ENCODE measurements around the gene ARHGAP42. TPM values are rescaled to one million over a fixed set of nuclear protein-coding genes. Genes with fewer than 3 reads are reported as not detected.
A peak's percentile ranks its signal among the peaks of the same experiment; 100 is the strongest.

Gene ARHGAP42
- total and polyA plus RNA-seq, 4 donors = 15.6 to 37.7 (median 30.5) TPM

DNA sequence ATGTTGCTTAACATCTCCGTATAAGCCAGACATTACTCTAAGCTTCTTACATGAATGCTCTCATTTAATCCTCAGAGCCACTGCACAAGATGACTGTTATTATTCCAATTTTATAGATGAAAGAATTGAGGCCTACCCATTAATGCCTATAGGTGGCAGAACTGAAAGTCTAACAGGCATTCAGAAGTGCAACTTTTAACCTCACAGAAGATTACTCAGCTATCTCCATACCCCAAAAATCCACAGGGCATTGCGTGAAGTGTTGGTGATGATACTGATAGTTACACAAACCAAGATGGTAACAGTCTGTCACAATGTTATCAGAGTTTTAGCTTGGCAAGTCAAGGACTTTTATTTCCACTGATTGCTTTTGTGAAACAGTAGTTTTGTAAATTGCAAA, 130.5 kb downstream of the ARHGAP42 start:
- no peak for DNase-seq (ENCODE audit: low read depth in 4 of 6, low spot score in 6 of 6)
- Histone ChIP-seq H3K4me3 (ENCODE audit: low read depth, low read length) (no peak overlapping the region), H3K4me1 (ENCODE audit: control insufficient read depth, insufficient read depth, low read length) (no peaks in the 10 kb centered on the region), H3K36me3 (ENCODE audit: control insufficient read depth, insufficient read depth, low read length) (no peaks in the 10 kb centered on the region), H3K27me3 (ENCODE audit: control insufficient read depth, insufficient read depth, low read length) (no peaks in the 10 kb centered on the region), H3K27ac (ENCODE audit: low read depth, low read length) (no peak overlapping the region), H3K9me3 (ENCODE audit: control insufficient read depth, insufficient read depth, low read length) (no peaks in the 10 kb centered on the region)
- no CpG with 5 or more reads among the region's 2 CpGs for WGBS (ENCODE audit: insufficient coverage)

GRCh38 chr11:100820621-100821020, 133.5 kb downstream of the ARHGAP42 start:
- no peaks in the 10 kb centered on the region for H3K27me3 ChIP-seq (ENCODE audit: control insufficient read depth, insufficient read depth, low read length)
- no peaks in the 10 kb centered on the region for H3K36me3 ChIP-seq (ENCODE audit: control insufficient read depth, insufficient read depth, low read length)
- H3K4me1 ChIP-seq (ENCODE audit: control insufficient read depth, insufficient read depth, low read length) = no peaks in the 10 kb centered on the region
- H3K9me3 ChIP-seq (ENCODE audit: control insufficient read depth, insufficient read depth, low read length) = no peaks in the 10 kb centered on the region
- no CpG with 5 or more reads among the region's 4 CpGs for WGBS (ENCODE audit: insufficient coverage)
- no peak for DNase-seq (ENCODE audit: low read depth in 4 of 6, low spot score in 6 of 6)
- H3K27ac ChIP-seq (ENCODE audit: low read depth, low read length) = no peak overlapping the region
- no peak overlapping the region for H3K4me3 ChIP-seq (ENCODE audit: low read depth, low read length)

GRCh38 chr11:100821198-100821597, 134.1 kb downstream of the ARHGAP42 start:
- peak in 2 of 6 donors; percentile 27 to 41 for DNase-seq (ENCODE audit: low read depth in 4 of 6, low spot score in 6 of 6)
- no peaks in the 10 kb centered on the region for H3K36me3 ChIP-seq (ENCODE audit: control insufficient read depth, insufficient read depth, low read length)
- no peaks in the 10 kb centered on the region for H3K9me3 ChIP-seq (ENCODE audit: control insufficient read depth, insufficient read depth, low read length)
- H3K27ac ChIP-seq (ENCODE audit: low read depth, low read length) = no peak overlapping the region
- WGBS (ENCODE audit: insufficient coverage) = no CpG with 5 or more reads among the region's 2 CpGs
- no peak overlapping the region for H3K4me3 ChIP-seq (ENCODE audit: low read depth, low read length)
- no peaks in the 10 kb centered on the region for H3K27me3 ChIP-seq (ENCODE audit: control insufficient read depth, insufficient read depth, low read length)
- no peaks in the 10 kb centered on the region for H3K4me1 ChIP-seq (ENCODE audit: control insufficient read depth, insufficient read depth, low read length)

GRCh38 chr11:100823360-100823759, 136.3 kb downstream of the ARHGAP42 start:
- no peak overlapping the region for H3K4me3 ChIP-seq (ENCODE audit: low read depth, low read length)
- H3K27me3 ChIP-seq (ENCODE audit: control insufficient read depth, insufficient read depth, low read length) = no peaks in the 10 kb centered on the region
- no peak for DNase-seq (ENCODE audit: low read depth in 4 of 6, low spot score in 6 of 6)
- no peaks in the 10 kb centered on the region for H3K36me3 ChIP-seq (ENCODE audit: control insufficient read depth, insufficient read depth, low read length)
- no peaks in the 10 kb centered on the region for H3K9me3 ChIP-seq (ENCODE audit: control insufficient read depth, insufficient read depth, low read length)
- H3K4me1 ChIP-seq (ENCODE audit: control insufficient read depth, insufficient read depth, low read length) = peaks cover 6% of the 10 kb centered on the region
- no CpG with 5 or more reads among the region's 1 CpG for WGBS (ENCODE audit: insufficient coverage)
- peak overlapping the region; percentile 27 for H3K27ac ChIP-seq (ENCODE audit: low read depth, low read length)

DNA sequence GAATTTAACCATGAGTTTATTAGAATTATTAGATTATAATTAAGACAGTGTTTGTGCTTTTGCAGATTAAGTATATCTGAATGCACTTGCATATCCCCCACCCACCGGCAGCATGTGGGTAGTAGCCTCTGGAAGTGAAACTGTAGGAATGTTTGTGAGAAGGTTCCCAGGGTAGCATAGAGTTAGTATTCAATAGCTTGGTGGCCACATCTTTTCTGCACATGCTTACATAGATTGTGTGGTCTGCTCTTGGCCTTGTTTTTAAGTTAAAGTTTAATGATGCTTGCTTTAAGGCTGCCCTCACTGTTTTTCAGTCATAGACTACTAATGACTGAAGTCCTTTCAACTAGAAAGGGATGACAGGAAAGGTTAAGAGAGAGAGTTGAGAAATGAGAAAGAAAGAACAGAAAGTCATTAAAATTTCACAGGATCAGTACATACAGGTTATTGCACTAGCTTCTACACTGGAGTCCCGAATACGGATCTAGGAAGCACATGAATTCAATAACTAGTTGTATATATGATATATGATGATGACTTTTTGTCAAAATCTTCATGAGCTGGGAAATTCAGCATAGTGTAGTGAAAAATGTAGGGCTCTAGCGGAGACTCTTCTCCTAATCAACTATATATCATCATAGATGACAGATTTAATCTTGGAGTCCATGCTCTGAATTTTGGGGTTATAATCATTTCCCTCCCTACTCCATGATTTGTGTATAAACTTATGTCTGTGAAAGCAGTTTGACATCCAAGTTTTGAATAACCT, 137.1 kb downstream of the ARHGAP42 start:
- no peaks in the 10 kb centered on the region for H3K9me3 ChIP-seq (ENCODE audit: control insufficient read depth, insufficient read depth, low read length)
- DNase-seq (ENCODE audit: low read depth in 4 of 6, low spot score in 6 of 6) = peak in 1 of 6 donors; percentile 49
- H3K4me3 ChIP-seq (ENCODE audit: low read depth, low read length) = no peak overlapping the region
- no peaks in the 10 kb centered on the region for H3K27me3 ChIP-seq (ENCODE audit: control insufficient read depth, insufficient read depth, low read length)
- no peaks in the 10 kb centered on the region for H3K36me3 ChIP-seq (ENCODE audit: control insufficient read depth, insufficient read depth, low read length)
- no CpG with 5 or more reads among the region's 4 CpGs for WGBS (ENCODE audit: insufficient coverage)
- peaks cover 6% of the 10 kb centered on the region for H3K4me1 ChIP-seq (ENCODE audit: control insufficient read depth, insufficient read depth, low read length)
- H3K27ac ChIP-seq (ENCODE audit: low read depth, low read length) = no peak overlapping the region

DNA sequence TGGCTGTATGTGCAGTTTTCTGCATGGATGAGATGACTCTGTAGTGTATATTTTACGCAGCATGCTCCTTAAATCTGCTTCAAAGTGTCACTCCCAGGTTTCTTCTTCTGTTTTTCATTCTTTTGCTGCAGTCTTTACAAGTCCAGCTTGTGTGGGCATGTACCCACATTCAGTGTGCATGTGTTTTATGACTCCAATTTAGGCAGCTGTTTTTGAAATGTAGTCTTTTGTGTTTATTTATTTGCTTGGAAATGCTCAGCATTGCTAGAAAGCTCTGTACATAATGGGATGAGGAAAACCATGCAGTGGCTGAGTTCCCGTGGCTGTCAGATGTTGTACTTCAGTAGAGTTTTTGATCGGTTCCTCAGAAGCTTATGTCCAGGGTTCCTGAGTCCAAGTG, 138.5 kb downstream of the ARHGAP42 start:
- DNase-seq (ENCODE audit: low read depth in 4 of 6, low spot score in 6 of 6) = peak in 2 of 6 donors; percentile 53 to 64

GRCh38 chr11:100827934-100828661, 141.0 kb downstream of the ARHGAP42 start:
- no peaks in the 10 kb centered on the region for H3K27me3 ChIP-seq (ENCODE audit: control insufficient read depth, insufficient read depth, low read length)
- no CpG with 5 or more reads among the region's 1 CpG for WGBS (ENCODE audit: insufficient coverage)
- H3K4me1 ChIP-seq (ENCODE audit: control insufficient read depth, insufficient read depth, low read length) = peaks cover 6% of the 10 kb centered on the region
- no peaks in the 10 kb centered on the region for H3K36me3 ChIP-seq (ENCODE audit: control insufficient read depth, insufficient read depth, low read length)
- peak in 1 of 6 donors; percentile 44 for DNase-seq (ENCODE audit: low read depth in 4 of 6, low spot score in 6 of 6)
- no peaks in the 10 kb centered on the region for H3K9me3 ChIP-seq (ENCODE audit: control insufficient read depth, insufficient read depth, low read length)
- H3K4me3 ChIP-seq (ENCODE audit: low read depth, low read length) = no peak overlapping the region
- H3K27ac ChIP-seq (ENCODE audit: low read depth, low read length) = peak overlapping the region; percentile 26

More for the DNA sequence above, 138.5 kb downstream of the ARHGAP42 start:
- 31% methylated on average over 2 of the region's 3 CpGs for WGBS (ENCODE audit: insufficient coverage)
- Histone ChIP-seq H3K4me3 (ENCODE audit: low read depth, low read length) (no peak overlapping the region), H3K36me3 (ENCODE audit: control insufficient read depth, insufficient read depth, low read length) (no peaks in the 10 kb centered on the region), H3K4me1 (ENCODE audit: control insufficient read depth, insufficient read depth, low read length) (peaks cover 6% of the 10 kb centered on the region), H3K9me3 (ENCODE audit: control insufficient read depth, insufficient read depth, low read length) (no peaks in the 10 kb centered on the region), H3K27ac (ENCODE audit: low read depth, low read length) (peak overlapping the region; percentile 36), H3K27me3 (ENCODE audit: control insufficient read depth, insufficient read depth, low read length) (no peaks in the 10 kb centered on the region)

DNA sequence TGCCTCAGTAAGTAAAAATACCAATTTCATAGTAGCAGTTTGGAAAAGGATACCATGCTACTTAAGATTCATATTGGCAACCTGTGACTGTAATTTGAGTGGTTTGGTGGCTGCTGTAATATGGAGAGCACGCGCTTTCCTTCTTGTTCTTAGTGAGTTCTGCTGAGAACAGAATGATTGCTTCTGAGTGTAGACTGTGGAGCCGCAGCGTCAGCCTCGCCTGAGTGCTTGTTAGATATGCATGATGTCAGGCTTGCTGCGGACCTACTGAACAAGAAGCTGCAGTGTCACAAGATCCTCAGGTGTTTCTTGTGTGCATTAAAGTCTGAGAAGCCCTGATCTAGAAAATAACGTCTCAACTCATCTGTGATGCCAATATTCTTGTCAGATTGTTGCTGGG, 143.2 kb downstream of the ARHGAP42 start:
- H3K4me1 ChIP-seq (ENCODE audit: control insufficient read depth, insufficient read depth, low read length) = peaks cover 6% of the 10 kb centered on the region
- 47% methylated on average over 5 of the region's 7 CpGs for WGBS (ENCODE audit: insufficient coverage)
- H3K36me3 ChIP-seq (ENCODE audit: control insufficient read depth, insufficient read depth, low read length) = no peaks in the 10 kb centered on the region
- H3K4me3 ChIP-seq (ENCODE audit: low read depth, low read length) = no peak overlapping the region
- peak in 2 of 6 donors; percentile 49 to 67 for DNase-seq (ENCODE audit: low read depth in 4 of 6, low spot score in 6 of 6)
- H3K27me3 ChIP-seq (ENCODE audit: control insufficient read depth, insufficient read depth, low read length) = no peaks in the 10 kb centered on the region
- H3K27ac ChIP-seq (ENCODE audit: low read depth, low read length) = no peak overlapping the region
- no peaks in the 10 kb centered on the region for H3K9me3 ChIP-seq (ENCODE audit: control insufficient read depth, insufficient read depth, low read length)

DNA sequence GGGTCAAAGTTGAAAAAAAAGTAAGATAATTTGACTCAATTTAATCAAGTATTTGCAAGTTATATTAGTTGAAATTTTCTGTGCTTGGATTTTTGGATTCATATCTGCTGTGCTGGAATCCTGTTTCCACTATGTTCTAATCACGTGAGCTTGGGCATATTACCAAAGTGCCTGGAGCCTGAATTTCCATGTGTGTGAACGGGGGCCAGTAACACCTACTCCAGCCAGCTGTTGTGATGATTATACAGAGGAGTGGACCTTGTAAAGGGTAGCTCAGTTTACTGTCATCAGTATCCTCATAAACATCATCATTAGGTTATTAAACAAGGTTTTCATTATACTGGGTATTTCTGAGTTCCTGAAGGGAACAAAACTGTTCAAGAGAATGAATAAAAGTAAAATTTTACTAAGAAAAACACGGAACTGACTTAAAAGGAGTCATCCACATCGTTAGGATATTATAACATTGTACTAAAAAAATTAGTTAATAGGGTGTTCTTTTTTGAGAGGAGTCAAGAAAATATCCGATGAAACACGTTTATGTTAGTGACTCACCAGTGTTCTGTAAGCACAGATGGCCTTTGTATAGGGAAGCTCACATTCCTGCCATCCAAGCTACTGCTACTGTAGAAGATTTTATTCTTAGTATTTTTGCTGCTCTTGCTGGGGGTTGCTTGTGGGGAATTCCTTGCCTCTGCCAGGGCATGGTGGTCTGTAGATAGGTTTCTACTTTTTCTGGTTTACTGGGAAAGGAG, 144.1 kb downstream of the ARHGAP42 start:
- DNase-seq (ENCODE audit: low read depth in 4 of 6, low spot score in 6 of 6) = no peak
- Histone ChIP-seq H3K4me3 (ENCODE audit: low read depth, low read length) (no peak overlapping the region), H3K4me1 (ENCODE audit: control insufficient read depth, insufficient read depth, low read length) (peaks cover 6% of the 10 kb centered on the region), H3K9me3 (ENCODE audit: control insufficient read depth, insufficient read depth, low read length) (no peaks in the 10 kb centered on the region), H3K36me3 (ENCODE audit: control insufficient read depth, insufficient read depth, low read length) (no peaks in the 10 kb centered on the region), H3K27ac (ENCODE audit: low read depth, low read length) (no peak overlapping the region), H3K27me3 (ENCODE audit: control insufficient read depth, insufficient read depth, low read length) (no peaks in the 10 kb centered on the region)
- no CpG with 5 or more reads among the region's 6 CpGs for WGBS (ENCODE audit: insufficient coverage)

Data from spinal cord (tissue), 10 donors.